Heart right ventricle (tissue), 16 donors: ENCODE results near the gene ALAS1. TPM values are rescaled to one million over a fixed set of nuclear protein-coding genes. Genes with fewer than 3 reads are reported as not detected.
A peak's percentile ranks its signal among the peaks of the same experiment; 100 is the strongest.

Experiments used
- ATAC-seq, 8 donors: fragments of 200-7000 bp; cut with Tn5 transposase; one replicate each; pipeline ENCODE4 v1.9.1; 2020; ENCODE audit warnings: mild to moderate bottlenecking in 8 of 8, moderate library complexity in 8 of 8, moderate number of reproducible peaks in 1 of 8
- DNase-seq, 2 donors: peaks; one replicate each; pipeline ENCODE4 v3.0.0-alpha.2; 2020
- H3K27ac ChIP-seq, 10 donors: fragments of 200-600 bp; sonication (generic) in 2 of 10; one replicate each; pipeline versions ENCODE4 v1.5.0 to v1.8.0; 2020 to 2022; ENCODE audit warnings: mild to moderate bottlenecking in 3 of 10
- H3K27me3 ChIP-seq, 7 donors: fragments of 200-600 bp; one replicate each; pipeline ENCODE4 v1.8.0; 2021 to 2022; ENCODE audit warnings: mild to moderate bottlenecking in 2 of 7
- H3K36me3 ChIP-seq, 9 donors: fragments of 200-600 bp; sonication (generic) in 1 of 9; one replicate each; pipeline versions ENCODE4 v1.5.0 to v1.8.0; 2020 to 2022; ENCODE audit warnings: mild to moderate bottlenecking in 2 of 9
- H3K4me1 ChIP-seq, 9 donors: fragments of 200-600 bp; sonication (generic) in 1 of 9; one replicate each; pipeline versions ENCODE4 v1.5.0 to v1.8.0; 2020 to 2022; ENCODE audit warnings: mild to moderate bottlenecking in 4 of 9
- H3K4me3 ChIP-seq, 10 donors: fragments of 200-600 bp; sonication (generic) in 2 of 10; one replicate each; pipeline versions ENCODE4 v1.5.0 to v1.8.0; 2020 to 2022; ENCODE audit warnings: mild to moderate bottlenecking in 7 of 10, moderate library complexity in 2 of 10
- H3K9me3 ChIP-seq, 11 donors: fragments of 200-600 bp in 10 of 11; sonication (generic) in 2 of 11; one replicate each; pipeline versions ENCODE4 v1.5.0 to v1.8.0; 2013 to 2022; ENCODE audit warnings: mild to moderate bottlenecking in 2 of 11, control low read depth in 1 of 11, moderate library complexity in 1 of 11
- WGBS, 2 donors: extraction: QIAGEN DNeasy Blood & Tissue Kit; methylation state at CpG; one replicate each; pipeline ENCODE4 v1.1.7; 2013; ENCODE audit warnings: inconsistent platforms in 1 of 2; 5-methylcytosine and 5-hydroxymethylcytosine counted together
- intact Hi-C, 10 donors: fragments of 100-400 bp; cut with DNase I; formaldehyde crosslinking; loops; one replicate each; pipeline versions ENCODE4 v1.11.1 to v1.14.2; 2022
- polyA plus RNA-seq, 2 donors: library from polyadenylated mRNA; stranded (reverse); fragments of 200-250 nt; gene quantifications; one replicate each; pipeline ENCODE4 v1.2.3, GENCODE V29; 2013
- total RNA-seq, 10 donors: library from RNA; stranded (reverse); fragmentation: NEBNext Ultra II Directional in 3 of 10; extraction: Animal tissue kit (Norgen Biotek cat#: 25700) in 3 of 10; gene quantifications; one replicate each; pipeline versions ENCODE4 v1.2.1 to v1.2.4, GENCODE V29; 2021 to 2023
- TF ChIP-seq, protein P1 (sequence below), 9 donors: fragments of 200-600 bp; sonication (generic) in 2 of 9; IDR thresholded peaks; one replicate each; pipeline versions ENCODE4 v1.5.0 to v1.8.0; 2021 to 2022; ENCODE audit warnings: antibody characterized with exemption in 9 of 9, mild to moderate bottlenecking in 5 of 9, moderate library complexity in 1 of 9
- donor health status: Arrhythmogenic right ventricular cardiomyopathy.
- donor health status: ischemic (EF 13 %, LVEDD 7.1; RV severe dilation, severe dysfunction).
- donor health status: healthy with polysubstance abuse.
- donor health status: DM: no; HTN: yes; CAD: no.
- donor health status: DM: no; HTN: no; CAD: no.
- donor health status: ischemic (EF 25% LVEDD 6.9; RV normal size, moderate dysfunction).
- donor health status: ischemic (EF 25% LVEDD 5.7; RV mildly dilated, moderate dysfunction).
- donor health status: healthy.
- donor health status: DM: yes; HTN: yes; CAD: no.
- donor health status: Ischemic cardiomyopathy.
- donor health status: ischemic (EF 35%, LVEDD 5.7; RV mildly dilated, moderate dysfunction).
- donor health status: nonischemic (EF 11% LVEDD 7.7; RV severe dilation, severe dysfunction).
- donor health status: DM: yes; HTN: yes; CAD: no.
- donor health status: PGD.
- donor health status: ischemic (EF 29% LVEDD 5.4; RV normal size, mild dysfunction).
- donor health status: nonischemic (EF 23%, LVEDD 6.1; RV moderate dilation, normal function).

The ALAS1 gene
- total and polyA plus RNA-seq, 12 donors: 55.2 to 233 (median 176) TPM

DNA sequence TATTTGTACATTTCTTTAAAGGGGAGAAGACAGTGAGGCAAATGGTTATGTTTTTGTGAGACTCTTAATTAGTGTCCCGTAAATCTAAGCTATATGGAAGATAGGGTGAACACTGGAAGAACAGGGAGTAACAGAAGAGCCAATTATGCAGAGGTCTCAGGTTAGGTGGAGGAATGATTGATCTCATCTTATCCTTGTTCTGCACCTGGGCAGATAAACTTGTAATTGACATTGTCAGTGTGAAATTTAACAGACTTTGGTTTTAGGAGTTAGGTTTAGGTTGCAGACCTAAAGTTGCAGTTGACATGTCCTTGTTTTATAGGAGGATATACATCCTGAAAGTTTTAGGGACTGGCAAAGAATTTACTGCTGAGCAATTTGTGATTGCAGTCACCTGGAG is 44.1 kb downstream of the ALAS1 start:
- Histone ChIP-seq H3K4me3 (no peak overlapping the region), H3K4me1 (peaks cover 17 to 69% (median 44%) of the 10 kb centered on the region in 9 donors), H3K36me3 (no peaks in the 10 kb centered on the region), H3K27me3 (no peaks in the 10 kb centered on the region), H3K9me3 (peaks cover 0 to 6% (median 0%) of the 10 kb centered on the region in 11 donors), H3K27ac (no peak overlapping the region)
- ATAC-seq (no peak), DNase-seq (no peak)
- intact Hi-C loops: loop anchor here in 1 of 10 donors (5.0 kb wide), 1 partner anchor 35 kb away; the partner anchor contains the start of gene WDR82
- TF ChIP-seq, protein P1, sequence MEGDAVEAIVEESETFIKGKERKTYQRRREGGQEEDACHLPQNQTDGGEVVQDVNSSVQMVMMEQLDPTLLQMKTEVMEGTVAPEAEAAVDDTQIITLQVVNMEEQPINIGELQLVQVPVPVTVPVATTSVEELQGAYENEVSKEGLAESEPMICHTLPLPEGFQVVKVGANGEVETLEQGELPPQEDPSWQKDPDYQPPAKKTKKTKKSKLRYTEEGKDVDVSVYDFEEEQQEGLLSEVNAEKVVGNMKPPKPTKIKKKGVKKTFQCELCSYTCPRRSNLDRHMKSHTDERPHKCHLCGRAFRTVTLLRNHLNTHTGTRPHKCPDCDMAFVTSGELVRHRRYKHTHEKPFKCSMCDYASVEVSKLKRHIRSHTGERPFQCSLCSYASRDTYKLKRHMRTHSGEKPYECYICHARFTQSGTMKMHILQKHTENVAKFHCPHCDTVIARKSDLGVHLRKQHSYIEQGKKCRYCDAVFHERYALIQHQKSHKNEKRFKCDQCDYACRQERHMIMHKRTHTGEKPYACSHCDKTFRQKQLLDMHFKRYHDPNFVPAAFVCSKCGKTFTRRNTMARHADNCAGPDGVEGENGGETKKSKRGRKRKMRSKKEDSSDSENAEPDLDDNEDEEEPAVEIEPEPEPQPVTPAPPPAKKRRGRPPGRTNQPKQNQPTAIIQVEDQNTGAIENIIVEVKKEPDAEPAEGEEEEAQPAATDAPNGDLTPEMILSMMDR (IDR thresholded peaks at IDR 0.05): no peak
- WGBS, 2 donors: 84 to 86% methylated on average over 1 of the region's 1 CpG

DNA sequence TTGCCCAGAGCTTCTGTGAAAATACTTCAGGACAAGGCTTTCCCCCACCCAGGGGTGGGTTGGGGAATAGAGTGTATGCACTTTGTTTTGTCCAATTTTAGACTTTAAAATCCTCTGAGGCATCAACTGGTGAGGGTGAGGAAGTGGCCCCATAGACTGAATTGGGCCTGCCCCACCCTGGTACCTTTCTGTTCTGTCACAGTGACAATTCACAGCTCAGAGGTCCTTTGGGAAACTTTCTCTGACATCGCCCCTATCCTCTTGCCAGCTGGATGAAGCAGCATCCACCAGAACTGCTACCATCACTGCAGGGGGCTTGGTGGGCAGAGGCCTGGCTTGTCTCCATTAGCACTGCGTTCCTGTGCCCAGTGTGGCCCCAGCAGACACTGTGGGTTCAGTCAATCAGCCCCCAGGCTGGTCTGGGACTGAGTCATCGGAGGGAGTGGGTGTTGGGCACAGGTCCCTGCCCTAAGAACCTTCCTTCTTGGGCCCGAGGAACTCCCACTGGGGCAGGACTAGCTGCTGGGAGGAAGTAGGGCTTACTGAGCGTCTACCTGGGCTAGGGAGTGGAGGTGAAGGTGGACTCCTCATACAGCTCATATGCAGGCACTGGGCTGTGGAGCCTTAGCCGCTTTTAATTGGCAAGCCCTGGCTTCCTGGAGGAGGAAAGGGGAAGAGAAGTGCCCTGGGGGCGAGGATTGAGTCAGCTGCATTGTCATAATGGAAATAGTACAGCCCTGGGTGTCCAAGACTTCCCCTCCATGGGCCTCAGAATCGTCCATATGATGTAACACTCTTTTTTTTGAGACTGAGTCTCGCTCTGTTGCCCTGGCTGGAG is 46.0 kb downstream of the ALAS1 start:
- WGBS, 2 donors: 84 to 87% methylated on average over 9 of the region's 9 CpGs
- TF ChIP-seq, protein P1 (IDR thresholded peaks at IDR 0.05): no peak
- DNase-seq (peak in 1 of 2 donors; percentile 32), ATAC-seq (peak in 7 of 8 donors; percentile 0 to 30 (median 13))
- Histone ChIP-seq H3K4me3 (peak overlapping the region in 3 of 10 donors; percentile 65 to 71 (median 67)), H3K9me3 (peaks cover 0 to 6% (median 0%) of the 10 kb centered on the region in 11 donors), H3K27ac (peak overlapping the region in 7 of 10 donors; percentile 18 to 97 (median 88)), H3K27me3 (no peaks in the 10 kb centered on the region), H3K36me3 (peaks cover 0 to 14% (median 0%) of the 10 kb centered on the region in 9 donors), H3K4me1 (peaks cover 7 to 71% (median 28%) of the 10 kb centered on the region in 9 donors)
- intact Hi-C loops: loop anchor here in 1 of 10 donors (5.0 kb wide), 1 partner anchor 33 kb away; the partner anchor contains the start of gene WDR82

DNA sequence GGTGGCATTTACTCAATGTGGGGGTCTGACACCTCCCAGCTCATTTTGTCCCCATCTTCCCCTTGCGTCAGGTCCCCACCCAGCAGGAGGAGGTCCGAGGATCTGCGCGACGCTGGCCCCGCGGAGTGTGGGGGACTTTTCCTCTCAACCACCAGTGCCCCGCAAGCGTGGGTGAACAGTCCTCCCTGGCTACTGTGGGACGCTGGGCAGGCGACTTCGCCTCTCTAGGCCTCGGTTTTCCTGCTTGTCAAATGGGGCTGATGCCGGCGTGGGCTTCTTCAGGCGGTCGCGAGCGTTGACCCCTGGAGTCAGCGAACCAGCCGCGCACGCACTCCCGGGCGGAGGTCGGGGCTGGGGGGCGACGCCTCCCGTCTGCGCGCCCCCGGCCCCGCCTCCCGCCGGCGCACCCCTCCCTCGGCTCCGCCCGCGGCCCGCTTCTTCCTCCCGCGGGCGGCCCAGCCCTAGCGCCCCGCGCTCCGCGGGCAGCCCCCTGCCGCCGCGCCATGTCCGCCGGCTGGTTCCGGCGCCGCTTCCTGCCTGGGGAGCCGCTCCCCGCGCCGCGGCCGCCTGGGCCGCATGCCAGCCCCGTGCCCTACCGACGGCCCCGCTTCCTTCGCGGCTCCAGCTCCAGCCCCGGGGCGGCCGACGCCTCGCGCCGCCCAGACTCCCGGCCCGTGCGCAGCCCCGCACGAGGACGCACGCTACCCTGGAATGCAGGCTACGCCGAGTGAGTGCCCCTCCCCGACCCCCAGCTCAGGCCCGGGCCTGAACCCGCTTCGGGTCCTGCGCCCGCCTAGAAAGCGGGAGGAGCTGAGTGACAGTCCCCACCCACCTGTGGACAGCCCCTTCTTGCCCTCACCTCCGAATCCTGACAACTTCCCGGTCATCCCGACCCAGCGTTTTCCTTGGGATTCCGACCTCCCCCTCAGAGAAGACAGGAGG is 47.6 kb downstream of the ALAS1 start, which contains the start of gene PPM1M:
PPM1M (plus strand) TSS at position 438 of the 942 bp plus-strand sequence; CDS start at position 504, 66 bp downstream.
- peak within 1 kb of the TSS; percentile 33 to 71 (median 64) for H3K4me3 ChIP-seq
- H3K27ac ChIP-seq: peak within 1 kb of the TSS; percentile 69 to 97 (median 88)
- WGBS, 2 donors: 2% methylated on average over 69 to 98 of the region's 98 CpGs
- intact Hi-C loops: no loop called here
- ATAC-seq (peak; percentile 29 to 77 (median 51)), DNase-seq (peak; percentile 49 to 64)
- TF ChIP-seq, protein P1 (IDR thresholded peaks at IDR 0.05): no peak
- H3K4me1 ChIP-seq: peaks cover 7 to 58% (median 17%) of the 10 kb centered on the region in 9 donors
- no peaks in the 10 kb centered on the region for H3K27me3 ChIP-seq
- H3K9me3 ChIP-seq: peaks cover 0 to 6% (median 0%) of the 10 kb centered on the region in 11 donors
- peaks cover 0 to 29% (median 0%) of the 10 kb centered on the region in 9 donors for H3K36me3 ChIP-seq
